ENCODE data around the gene KCNG2. TPM values are rescaled to one million over a fixed set of nuclear protein-coding genes. Genes with fewer than 3 reads are reported as not detected.

KCNG2 gene
- total RNA-seq, 1 donor from 2014 or later: not detected

- Mint-ChIP-seq H3K27ac (no peak overlapping the region), H3K36me3 (ENCODE audit: insufficient read depth) (no peaks in the 10 kb centered on the region), H3K4me3 (ENCODE audit: low read depth) (no peak overlapping the region), H3K27me3 (peaks cover 9% of the 10 kb centered on the region), H3K9me3 (ENCODE audit: low read depth) (peaks cover 5% of the 10 kb centered on the region), H3K4me1 (ENCODE audit: low read depth) (no peaks in the 10 kb centered on the region)
- no peak for TF ChIP-seq CTCF (IDR thresholded peaks at IDR 0.05; ENCODE audit: unreplicated experiment)
- no peak for DNase-seq (ENCODE audit: low spot score, unreplicated experiment)
Observed at GRCh38 chr18:79879566-79879965, 81.8 kb downstream of the KCNG2 start.

DNA sequence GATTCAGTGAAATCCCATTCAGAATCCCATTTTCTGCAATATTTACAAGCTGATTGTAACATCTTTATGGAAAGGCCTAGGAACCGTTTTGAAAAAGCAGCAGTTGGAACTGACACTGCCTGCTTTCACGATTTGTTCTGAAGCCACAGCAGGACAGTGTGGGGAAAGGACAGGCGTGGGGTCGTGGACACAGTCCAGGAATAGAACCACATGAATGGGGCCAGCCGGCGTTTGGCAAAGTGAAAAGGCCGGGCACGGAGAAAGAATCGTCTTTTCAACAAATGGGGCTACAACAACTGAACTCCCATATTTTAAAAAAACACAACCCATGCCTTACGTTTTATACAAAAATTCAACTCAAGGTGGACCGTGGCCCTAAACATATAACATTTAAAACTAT is 84.0 kb downstream of the KCNG2 start:
- no peak overlapping the region for H3K27ac Mint-ChIP-seq
- no peak for DNase-seq (ENCODE audit: low spot score, unreplicated experiment)
- peaks cover 5% of the 10 kb centered on the region for H3K9me3 Mint-ChIP-seq (ENCODE audit: low read depth)
- H3K4me1 Mint-ChIP-seq (ENCODE audit: low read depth): no peaks in the 10 kb centered on the region
- no peak overlapping the region for H3K4me3 Mint-ChIP-seq (ENCODE audit: low read depth)
- TF ChIP-seq CTCF (IDR thresholded peaks at IDR 0.05; ENCODE audit: unreplicated experiment): no peak
- H3K36me3 Mint-ChIP-seq (ENCODE audit: insufficient read depth): no peaks in the 10 kb centered on the region
- peaks cover 9% of the 10 kb centered on the region for H3K27me3 Mint-ChIP-seq

GRCh38 chr18:79882522-79883241 is 84.9 kb downstream of the KCNG2 start:
- Mint-ChIP-seq H3K4me1 (ENCODE audit: low read depth) (no peaks in the 10 kb centered on the region), H3K4me3 (ENCODE audit: low read depth) (no peak overlapping the region), H3K9me3 (ENCODE audit: low read depth) (peaks cover 5% of the 10 kb centered on the region), H3K27me3 (peaks cover 3% of the 10 kb centered on the region), H3K27ac (no peak overlapping the region), H3K36me3 (ENCODE audit: insufficient read depth) (no peaks in the 10 kb centered on the region)
- TF ChIP-seq CTCF (IDR thresholded peaks at IDR 0.05; ENCODE audit: unreplicated experiment): no peak
- DNase-seq (ENCODE audit: low spot score, unreplicated experiment): no peak

DNA sequence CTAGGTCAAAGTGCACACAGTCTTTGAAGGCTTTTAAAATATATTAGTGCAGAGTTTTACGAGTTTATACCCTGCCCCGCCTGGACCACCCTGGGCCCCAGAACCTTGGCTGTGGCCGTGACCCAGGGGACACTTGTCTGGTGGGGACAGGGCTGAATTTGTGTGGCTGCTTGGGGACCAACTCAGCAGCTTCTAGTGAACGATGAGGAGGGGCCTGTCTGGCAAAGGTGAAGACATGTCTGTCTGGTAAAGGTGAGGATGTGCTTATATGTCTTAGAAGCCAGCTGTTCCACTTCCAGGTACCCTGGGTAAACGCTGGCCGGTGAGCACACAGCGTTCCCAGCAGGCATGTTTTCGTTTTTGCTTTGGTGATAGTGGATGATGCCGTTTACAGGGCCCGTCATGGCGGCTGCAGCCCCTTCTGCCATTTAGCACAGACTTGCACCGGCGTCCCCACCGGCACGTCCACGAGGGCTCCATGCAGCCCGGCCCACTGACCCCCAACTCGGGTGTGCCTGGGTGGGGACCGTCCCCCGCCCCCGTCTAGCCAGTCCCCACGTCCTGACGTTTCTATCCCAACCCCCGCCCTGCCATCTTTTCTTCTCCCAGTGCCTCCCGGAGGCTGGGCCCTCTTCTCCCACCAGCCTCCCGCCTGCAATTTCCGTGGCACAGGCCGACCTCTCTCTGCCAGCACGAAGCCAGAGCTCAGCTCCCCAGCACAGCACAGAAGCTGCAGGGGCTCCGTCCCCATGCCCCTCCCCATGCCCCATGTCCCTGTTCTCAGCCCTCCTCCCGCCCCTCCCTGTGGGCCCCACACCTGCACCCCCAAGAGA is 85.9 kb downstream of the KCNG2 start:
- no peak overlapping the region for H3K4me3 Mint-ChIP-seq (ENCODE audit: low read depth)
- peaks cover 3% of the 10 kb centered on the region for H3K27me3 Mint-ChIP-seq
- DNase-seq (ENCODE audit: low spot score, unreplicated experiment): no peak
- no peak overlapping the region for H3K27ac Mint-ChIP-seq
- peaks cover 5% of the 10 kb centered on the region for H3K9me3 Mint-ChIP-seq (ENCODE audit: low read depth)
- H3K4me1 Mint-ChIP-seq (ENCODE audit: low read depth): no peaks in the 10 kb centered on the region
- no peak for TF ChIP-seq CTCF (IDR thresholded peaks at IDR 0.05; ENCODE audit: unreplicated experiment)
- H3K36me3 Mint-ChIP-seq (ENCODE audit: insufficient read depth): no peaks in the 10 kb centered on the region

- no peaks in the 10 kb centered on the region for H3K4me1 Mint-ChIP-seq (ENCODE audit: low read depth)
- no peak overlapping the region for H3K27ac Mint-ChIP-seq
- no peaks in the 10 kb centered on the region for H3K36me3 Mint-ChIP-seq (ENCODE audit: insufficient read depth)
- DNase-seq (ENCODE audit: low spot score, unreplicated experiment): no peak
- H3K4me3 Mint-ChIP-seq (ENCODE audit: low read depth): no peak overlapping the region
- no peak for TF ChIP-seq CTCF (IDR thresholded peaks at IDR 0.05; ENCODE audit: unreplicated experiment)
- H3K27me3 Mint-ChIP-seq: no peaks in the 10 kb centered on the region
- peaks cover 9% of the 10 kb centered on the region for H3K9me3 Mint-ChIP-seq (ENCODE audit: low read depth)
Observed at GRCh38 chr18:79884294-79884962, 86.7 kb downstream of the KCNG2 start.
